ENCODE data around the gene PALLD. TPM values are rescaled to one million over a fixed set of nuclear protein-coding genes. Genes with fewer than 3 reads are reported as not detected.

The PALLD gene
- total RNA-seq, 4 donors from 2014 or later: 60.2 to 437 (median 118) TPM

DNA sequence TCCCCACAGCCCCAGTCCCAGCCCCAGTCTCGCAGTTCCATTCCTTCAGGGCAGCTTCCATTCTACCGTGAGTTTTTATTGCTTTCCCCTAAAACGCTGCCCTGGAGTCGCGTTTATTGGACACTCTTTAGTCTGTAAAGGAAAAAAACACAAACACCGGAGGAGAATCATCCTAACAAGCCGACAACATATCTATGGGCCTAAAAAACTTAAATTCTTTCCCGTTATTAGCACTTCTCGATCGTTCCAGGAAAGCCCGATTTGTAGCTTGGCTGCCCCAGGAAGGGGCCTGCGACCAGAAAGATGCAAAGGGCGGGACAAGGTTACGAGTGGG is 334.7 kb downstream of the PALLD start:
- TF ChIP-seq, protein P1, sequence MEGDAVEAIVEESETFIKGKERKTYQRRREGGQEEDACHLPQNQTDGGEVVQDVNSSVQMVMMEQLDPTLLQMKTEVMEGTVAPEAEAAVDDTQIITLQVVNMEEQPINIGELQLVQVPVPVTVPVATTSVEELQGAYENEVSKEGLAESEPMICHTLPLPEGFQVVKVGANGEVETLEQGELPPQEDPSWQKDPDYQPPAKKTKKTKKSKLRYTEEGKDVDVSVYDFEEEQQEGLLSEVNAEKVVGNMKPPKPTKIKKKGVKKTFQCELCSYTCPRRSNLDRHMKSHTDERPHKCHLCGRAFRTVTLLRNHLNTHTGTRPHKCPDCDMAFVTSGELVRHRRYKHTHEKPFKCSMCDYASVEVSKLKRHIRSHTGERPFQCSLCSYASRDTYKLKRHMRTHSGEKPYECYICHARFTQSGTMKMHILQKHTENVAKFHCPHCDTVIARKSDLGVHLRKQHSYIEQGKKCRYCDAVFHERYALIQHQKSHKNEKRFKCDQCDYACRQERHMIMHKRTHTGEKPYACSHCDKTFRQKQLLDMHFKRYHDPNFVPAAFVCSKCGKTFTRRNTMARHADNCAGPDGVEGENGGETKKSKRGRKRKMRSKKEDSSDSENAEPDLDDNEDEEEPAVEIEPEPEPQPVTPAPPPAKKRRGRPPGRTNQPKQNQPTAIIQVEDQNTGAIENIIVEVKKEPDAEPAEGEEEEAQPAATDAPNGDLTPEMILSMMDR (IDR thresholded peaks at IDR 0.05): no peak
- TF ChIP-seq POLR2A (IDR thresholded peaks at IDR 0.05): no peak
- intact Hi-C loops (cut with DNase I): no loop called here
- H3K27me3 ChIP-seq: peaks cover 0 to 13% (median 0%) of the 10 kb centered on the region in 4 donors

DNA sequence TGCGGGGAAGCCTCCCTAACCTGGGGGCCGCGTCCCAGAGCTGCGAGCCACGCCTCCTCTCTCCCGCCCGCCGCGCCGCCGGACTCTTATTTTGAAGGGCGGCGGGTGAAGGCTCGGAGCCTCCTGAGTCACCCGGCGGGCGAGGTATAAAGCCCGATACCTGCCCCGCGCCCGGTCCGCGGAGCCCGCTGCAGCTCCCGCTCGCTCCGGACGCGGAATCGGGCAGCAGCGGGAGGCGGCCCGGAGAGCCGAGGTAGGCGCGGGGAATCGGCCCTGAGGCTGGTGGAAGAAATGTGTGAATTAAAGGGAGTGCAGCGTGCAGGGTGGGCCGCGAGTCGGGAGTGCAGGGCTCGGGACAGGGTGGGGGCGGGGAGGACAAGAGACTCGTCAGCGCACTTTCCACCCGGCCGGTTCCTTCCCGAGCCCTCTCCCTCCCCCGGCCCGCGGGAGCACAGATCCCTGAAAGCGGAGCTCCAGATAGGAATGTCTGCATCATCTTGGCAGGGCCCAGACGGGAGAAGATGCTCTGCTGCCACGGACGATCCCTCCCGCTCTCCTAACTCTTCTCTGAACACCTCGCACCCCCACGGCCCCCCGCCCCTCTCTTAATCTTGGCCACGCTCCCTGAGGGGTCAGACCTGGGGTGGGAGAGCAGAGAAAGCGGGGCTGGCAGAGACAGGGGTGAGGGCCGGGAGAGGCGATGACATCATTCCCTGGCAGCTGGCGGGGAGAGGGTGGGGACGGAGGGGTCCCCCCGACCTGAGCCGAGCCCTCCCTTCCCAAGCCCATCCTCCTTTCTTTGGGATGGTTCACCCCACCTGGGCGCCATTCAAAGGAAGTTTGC is 335.3 kb downstream of the PALLD start:
- H3K9me3 ChIP-seq: no peaks in the 10 kb centered on the region
- intact Hi-C loops (cut with DNase I): no loop called here
- peaks cover 0 to 49% (median 0%) of the 10 kb centered on the region in 3 donors for H3K4me1 ChIP-seq
- no peak for DNase-seq
- TF ChIP-seq POLR2A (IDR thresholded peaks at IDR 0.05): peak in 3 of 4 donors; percentile 58 to 96 (median 90)
- TF ChIP-seq, protein P1 (IDR thresholded peaks at IDR 0.05): no peak
- peaks cover 0 to 13% (median 0%) of the 10 kb centered on the region in 4 donors for H3K27me3 ChIP-seq
- H3K4me3 ChIP-seq: peak overlapping the region; percentile 63 to 89 (median 82)
- WGBS, 2 donors: 0% methylated on average over 13 of the region's 68 CpGs; no CpG with 5 or more reads in 1 of the 2 donors
- no peaks in the 10 kb centered on the region for H3K36me3 ChIP-seq
- peak overlapping the region; percentile 85 to 95 (median 93) for H3K27ac ChIP-seq

More for the DNA sequence above, 334.7 kb downstream of the PALLD start:
- peak overlapping the region; percentile 85 to 95 (median 93) for H3K27ac ChIP-seq
- H3K4me3 ChIP-seq: peak overlapping the region; percentile 63 to 89 (median 82)
- no peaks in the 10 kb centered on the region for H3K9me3 ChIP-seq
- H3K36me3 ChIP-seq: no peaks in the 10 kb centered on the region
- H3K4me1 ChIP-seq: peaks cover 0 to 45% (median 0%) of the 10 kb centered on the region in 3 donors
- 2 to 5% methylated on average over 10 to 13 of the region's 14 CpGs for WGBS, 2 donors
- no peak for DNase-seq

DNA sequence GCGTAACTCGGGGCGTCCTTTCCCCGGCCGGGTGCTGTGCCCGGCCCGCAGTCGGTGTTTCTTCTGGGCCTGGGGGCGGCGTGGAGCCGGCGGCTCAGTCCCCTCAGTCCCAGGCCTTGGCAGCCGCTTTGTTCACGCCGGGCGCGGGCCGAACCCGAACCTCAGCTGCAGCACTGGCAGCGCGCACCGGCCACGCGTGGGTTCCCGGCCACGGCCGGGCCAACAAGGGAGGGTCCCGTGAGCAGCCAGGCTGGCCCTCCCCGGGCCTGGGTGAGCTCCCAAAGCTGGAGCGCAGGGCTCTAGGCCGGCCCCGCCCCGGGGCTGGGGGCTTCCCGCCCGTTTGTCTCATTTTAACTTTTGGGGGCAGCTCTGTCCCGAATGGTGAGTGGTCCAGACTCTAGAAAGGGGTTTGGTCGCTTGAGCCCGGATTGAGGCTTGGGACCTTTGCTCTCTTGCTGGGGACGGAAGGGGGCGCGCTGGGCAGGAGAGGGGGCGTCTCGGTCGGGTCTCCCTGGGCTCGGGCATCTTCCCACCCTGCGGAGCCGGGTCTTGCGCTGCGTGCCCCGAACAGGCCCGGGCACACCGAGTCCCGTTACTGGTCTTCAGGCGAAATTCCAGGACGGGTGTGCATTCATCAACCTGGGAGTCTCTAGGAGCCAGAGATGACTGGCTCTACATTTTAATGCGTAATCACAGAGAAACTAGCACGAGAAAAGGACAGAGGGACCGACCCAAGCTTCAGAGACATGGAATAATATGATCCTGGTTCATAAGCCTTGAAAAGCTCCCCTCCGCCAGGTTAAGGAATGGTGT is 336.1 kb downstream of the PALLD start:
- DNase-seq: no peak
- H3K36me3 ChIP-seq: no peaks in the 10 kb centered on the region
- H3K27ac ChIP-seq: peak overlapping the region; percentile 85 to 95 (median 93)
- TF ChIP-seq POLR2A (IDR thresholded peaks at IDR 0.05): peak in 1 of 4 donors; percentile 15
- TF ChIP-seq, protein P1 (IDR thresholded peaks at IDR 0.05): no peak
- peaks cover 0 to 13% (median 0%) of the 10 kb centered on the region in 4 donors for H3K27me3 ChIP-seq
- peaks cover 0 to 53% (median 0%) of the 10 kb centered on the region in 3 donors for H3K4me1 ChIP-seq
- intact Hi-C loops (cut with DNase I): no loop called here
- WGBS, 2 donors: 22 to 54% methylated on average over 4 to 6 of the region's 59 CpGs
- H3K4me3 ChIP-seq: peak overlapping the region; percentile 63 to 89 (median 82)
- H3K9me3 ChIP-seq: no peaks in the 10 kb centered on the region

DNA sequence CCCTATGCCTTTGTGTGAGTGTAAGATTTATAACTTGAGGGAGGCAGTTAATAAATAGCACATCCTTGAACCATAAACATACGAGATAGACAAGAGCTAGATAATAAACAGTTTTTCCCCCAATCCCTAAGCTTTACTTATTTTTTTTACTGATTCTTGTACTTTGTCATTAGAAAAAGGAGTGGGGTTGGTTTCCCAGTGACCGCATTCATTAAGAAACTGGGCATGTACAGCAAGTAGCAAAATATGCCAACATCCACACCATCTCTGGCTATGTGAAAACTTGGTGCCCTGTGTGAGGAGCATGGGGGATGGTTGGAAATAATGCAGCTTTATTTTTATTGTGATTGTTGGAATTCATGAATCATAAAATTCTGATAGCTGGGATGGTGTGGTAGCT is 337.0 kb downstream of the PALLD start:
- TF ChIP-seq, protein P1 (IDR thresholded peaks at IDR 0.05): no peak
- intact Hi-C loops (cut with DNase I): no loop called here
- peak overlapping the region; percentile 85 to 95 (median 93) for H3K27ac ChIP-seq
- DNase-seq: no peak
- H3K36me3 ChIP-seq: no peaks in the 10 kb centered on the region
- peak overlapping the region; percentile 63 to 89 (median 82) for H3K4me3 ChIP-seq
- WGBS, 2 donors: 50 to 57% methylated on average over 2 of the region's 2 CpGs
- H3K4me1 ChIP-seq: peaks cover 0 to 60% (median 0%) of the 10 kb centered on the region in 3 donors
- H3K9me3 ChIP-seq: no peaks in the 10 kb centered on the region
- H3K27me3 ChIP-seq: peaks cover 0 to 13% (median 0%) of the 10 kb centered on the region in 4 donors

Data from esophagus squamous epithelium (tissue), 5 donors.